KBM-7 (cell line): Measurements from ENCODE around the gene SMOC2.
"Not testable (repeated sequence)": the region's sequence is repeated elsewhere in the genome, so short reads cannot be mapped to it uniquely, and the experiment has no call there.

Experiments used
- DNase-seq: peaks from one replicate; pipeline ENCODE4 v3.0.0-alpha.2; 2015
- in situ Hi-C: fragments of 300-500 bp; cut with MboI; formaldehyde crosslinking; loops from 2 replicates; pipeline ENCODE4 v1.14.3; 2020; ENCODE audit warnings: low sequenced_read_pairs, low pct_unique_long_range_greater_than_20kb, mixed read lengths

The SMOC2 gene

DNA sequence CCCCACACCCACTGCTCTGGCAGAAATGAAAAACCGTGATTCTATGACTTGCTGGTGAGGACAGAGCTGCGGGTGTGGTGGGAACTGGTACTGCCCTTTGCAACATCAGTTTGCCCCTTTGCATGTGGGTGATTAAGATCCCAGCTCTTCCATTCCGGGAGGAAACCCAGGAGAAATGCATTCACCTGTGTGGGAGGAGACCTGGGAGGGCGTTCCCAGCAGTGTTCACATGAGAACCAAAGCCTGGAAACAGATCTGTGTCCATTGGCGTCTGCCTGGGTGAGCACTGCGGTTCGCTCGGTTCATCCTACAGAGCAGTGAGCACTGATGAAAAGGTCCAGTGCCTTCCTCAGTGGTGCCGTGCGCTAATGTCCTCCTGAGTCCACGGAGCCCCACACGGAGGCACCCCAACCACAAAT lies 89.7 kb downstream of the SMOC2 start:
- no peak for DNase-seq
- in situ Hi-C loops = no loop called here

DNA sequence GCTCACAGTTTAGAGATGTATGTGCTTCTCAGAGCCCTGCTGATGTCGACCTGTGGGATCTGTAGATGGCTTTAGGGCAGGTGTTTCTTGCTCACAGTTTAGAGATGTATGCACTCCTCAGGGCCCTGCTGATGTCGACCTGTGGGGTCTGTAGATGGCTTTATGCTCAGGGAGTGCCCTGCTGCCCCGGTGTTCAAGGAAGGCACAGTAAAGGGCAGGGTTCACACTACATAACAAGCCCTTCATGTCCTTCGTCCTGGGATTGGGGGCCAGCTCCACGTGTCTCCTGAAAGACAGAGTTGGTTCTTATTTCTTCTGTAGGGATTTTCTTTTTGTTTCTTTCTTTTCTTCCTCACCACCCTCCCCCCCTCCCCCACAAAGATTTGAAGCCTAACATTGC lies 91.1 kb downstream of the SMOC2 start:
- in situ Hi-C loops = no loop called here
- no peak for DNase-seq

DNA sequence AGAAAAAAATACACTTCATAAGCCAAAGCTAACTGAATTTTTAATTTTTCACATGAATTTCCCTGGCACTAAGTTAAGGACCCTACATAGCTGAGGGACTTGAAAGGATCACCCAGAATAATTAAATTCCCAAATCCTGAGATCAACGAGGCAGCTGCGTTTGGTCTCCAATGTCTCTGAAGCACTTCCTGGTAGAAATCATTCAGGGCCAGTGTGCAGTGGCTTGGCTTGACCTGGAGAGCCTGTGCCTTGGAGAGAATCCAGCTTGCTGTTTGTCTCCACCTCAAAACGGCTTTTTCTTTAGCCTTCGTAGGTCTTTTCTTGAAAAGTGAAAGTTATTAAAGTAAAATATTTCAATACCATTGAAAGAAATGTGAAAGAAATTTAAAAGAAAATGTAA lies 92.4 kb downstream of the SMOC2 start:
- in situ Hi-C loops = no loop called here
- DNase-seq = no peak

- no peak for DNase-seq
- in situ Hi-C loops = no loop called here
These were observed 93.3 kb downstream of the SMOC2 start for GRCh38 chr6:168534265-168534664.

GRCh38 chr6:168535711-168536110 lies 94.7 kb downstream of the SMOC2 start:
- in situ Hi-C loops = no loop called here
- DNase-seq = no peak

DNA sequence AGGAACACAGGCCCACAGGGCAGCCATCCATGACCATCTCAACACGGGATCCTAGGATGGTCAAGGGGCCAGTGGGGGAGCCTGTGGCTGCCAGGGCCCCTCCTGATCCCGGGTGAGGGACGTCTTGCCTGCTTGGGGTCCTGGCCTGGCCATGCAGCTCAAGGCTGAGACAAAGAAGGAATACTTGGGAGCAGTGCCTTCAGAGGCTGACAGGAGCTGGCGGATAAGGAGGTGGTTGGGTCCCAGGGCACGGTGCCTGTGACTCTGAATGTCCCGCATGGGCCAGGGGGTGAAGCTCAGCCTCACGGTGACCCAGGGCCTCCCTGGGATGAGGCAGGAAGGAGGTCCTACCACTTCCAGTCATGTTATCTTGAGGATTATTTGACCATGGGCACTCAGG lies 95.2 kb downstream of the SMOC2 start:
- in situ Hi-C loops = no loop called here

GRCh38 chr6:168536665-168537539 lies 95.9 kb downstream of the SMOC2 start:
- in situ Hi-C loops = no loop called here

More for the DNA sequence above, 95.2 kb downstream of the SMOC2 start:
- no peak for DNase-seq

DNA sequence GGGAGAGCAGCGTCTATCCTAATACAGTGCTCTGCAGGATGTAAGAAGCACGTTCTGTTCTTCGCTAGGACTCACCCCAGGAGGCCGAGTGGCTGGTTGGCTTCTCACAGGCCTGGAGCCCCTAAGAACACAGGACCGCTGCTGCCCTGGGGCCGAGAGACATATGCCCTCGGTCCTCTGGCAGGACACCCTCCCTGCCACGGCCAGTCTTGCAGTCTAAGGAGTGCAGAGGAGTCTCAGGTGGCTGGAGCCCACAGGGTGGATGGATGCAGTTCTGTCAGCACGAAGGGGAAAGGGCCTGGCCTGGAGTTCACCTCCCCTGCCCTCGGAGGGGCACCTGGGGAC lies 96.5 kb downstream of the SMOC2 start:
- DNase-seq = no peak
- in situ Hi-C loops = no loop called here

More at GRCh38 chr6:168536665-168537539, 95.9 kb downstream of the SMOC2 start:
- no peak for DNase-seq

DNA sequence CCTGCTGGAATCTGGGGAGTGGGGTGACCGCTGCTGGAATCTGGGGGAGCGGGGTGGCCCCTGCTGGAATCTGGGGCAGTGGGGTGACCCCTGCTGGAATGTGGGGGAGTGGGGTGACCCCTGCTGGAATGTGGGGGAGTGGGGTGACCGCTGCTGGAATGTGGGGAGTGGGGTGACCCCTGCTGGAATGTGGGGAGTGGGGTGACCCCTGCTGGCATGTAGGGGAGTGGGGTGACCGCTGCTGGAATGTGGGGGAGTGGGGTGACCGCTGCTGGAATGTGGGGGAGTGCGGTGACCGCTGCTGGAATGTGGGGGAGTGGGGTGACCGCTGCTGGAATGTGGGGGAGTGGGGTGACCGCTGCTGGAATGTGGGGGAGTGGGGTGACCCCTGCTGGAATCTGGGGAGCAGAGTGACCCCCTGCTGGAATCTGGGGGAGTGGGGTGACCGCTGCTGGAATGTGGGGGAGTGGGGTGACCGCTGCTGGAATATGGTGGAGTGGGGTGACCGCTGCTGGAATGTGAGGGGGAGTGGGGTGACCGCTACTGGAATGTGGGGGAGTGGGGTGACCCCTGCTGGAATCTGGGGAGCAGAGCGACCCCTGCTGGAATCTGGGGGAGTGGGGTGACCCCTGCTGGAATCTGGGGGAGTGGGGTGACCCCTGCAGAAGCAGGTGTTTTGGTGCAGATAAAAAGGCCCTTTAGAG lies 97.4 kb downstream of the SMOC2 start:
- DNase-seq, in situ Hi-C loops: not testable (repeated sequence)

- DNase-seq = no peak
- in situ Hi-C loops = no loop called here
These were observed 98.2 kb downstream of the SMOC2 start for GRCh38 chr6:168538892-168539811.

DNA sequence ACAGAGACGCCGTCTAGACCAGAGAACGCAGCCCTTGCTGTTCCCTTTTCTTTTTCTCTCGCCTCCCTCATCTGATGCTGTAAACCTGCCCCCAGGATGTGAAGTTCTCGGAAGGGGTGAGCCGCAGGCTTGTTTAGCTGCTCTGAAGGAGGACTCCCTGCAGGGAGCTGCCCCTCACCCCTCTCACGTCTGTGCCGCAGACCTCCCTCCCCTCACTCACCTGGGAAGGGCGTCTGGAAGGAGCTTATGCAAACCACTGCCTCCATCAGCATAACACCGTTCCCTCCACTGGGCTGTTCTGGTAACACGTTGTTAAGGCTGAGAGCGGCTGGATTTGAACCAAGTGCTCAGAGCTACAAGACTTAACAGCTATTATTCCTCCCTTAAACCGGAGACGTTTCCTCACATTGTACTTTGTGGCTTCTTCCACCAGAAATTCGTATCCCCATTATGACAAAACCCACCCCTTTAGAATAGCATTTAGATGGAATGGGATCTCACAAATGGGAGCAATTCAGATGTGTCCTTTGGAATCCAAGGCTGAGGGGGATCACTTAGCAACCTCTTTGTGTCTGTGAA lies 99.8 kb downstream of the SMOC2 start:
- DNase-seq = no peak
- in situ Hi-C loops = no loop called here

GRCh38 chr6:168541307-168541706 lies 100.3 kb downstream of the SMOC2 start:
- in situ Hi-C loops = no loop called here

GRCh38 chr6:168542301-168542700 lies 101.3 kb downstream of the SMOC2 start:
- in situ Hi-C loops = no loop called here
- DNase-seq = no peak

More at GRCh38 chr6:168541307-168541706, 100.3 kb downstream of the SMOC2 start:
- DNase-seq = no peak

- no peak for DNase-seq
- in situ Hi-C loops = no loop called here
These were observed 104.4 kb downstream of the SMOC2 start for GRCh38 chr6:168545428-168545827.

DNA sequence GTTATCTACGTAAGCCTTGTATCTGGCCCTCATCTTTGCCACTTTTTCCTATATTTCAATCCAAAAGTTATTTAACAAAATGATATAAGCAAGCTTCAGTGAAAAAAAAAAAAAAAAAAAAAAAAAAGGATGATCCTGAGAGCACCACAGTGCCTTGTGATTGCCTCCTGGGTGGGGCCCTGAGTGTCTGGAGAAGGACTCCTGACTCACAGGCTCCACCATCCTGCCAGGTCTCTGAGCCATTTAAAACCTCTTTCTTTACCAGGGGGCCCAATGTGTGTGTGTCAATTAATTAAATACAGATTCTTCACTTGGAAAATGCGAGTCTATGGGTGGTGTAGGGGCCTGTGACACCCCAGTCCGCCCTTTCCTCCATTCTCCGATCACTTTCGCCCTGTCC lies 105.2 kb downstream of the SMOC2 start:
- DNase-seq = no peak
- in situ Hi-C loops = no loop called here

GRCh38 chr6:168546730-168547129 lies 105.7 kb downstream of the SMOC2 start:
- in situ Hi-C loops = no loop called here
- no peak for DNase-seq

DNA sequence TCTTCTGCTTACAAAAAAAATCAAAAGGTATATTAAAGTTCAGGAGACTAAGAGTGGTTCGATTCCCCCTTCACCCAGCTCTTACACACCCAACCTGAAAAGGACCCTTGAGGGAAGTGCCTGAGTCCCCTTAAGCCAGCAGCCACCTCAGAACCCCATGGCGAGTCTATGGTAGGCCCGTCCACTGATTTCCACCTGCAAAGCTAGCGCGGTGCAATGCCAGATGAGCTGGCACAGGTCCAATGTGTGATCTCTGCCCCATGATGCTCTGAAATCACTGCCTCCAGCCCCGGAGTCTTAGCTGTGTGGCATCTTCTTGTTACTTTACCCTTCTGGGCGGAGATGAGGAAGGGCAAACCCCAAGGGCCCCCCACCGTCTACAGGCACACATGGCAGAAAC lies 109.3 kb downstream of the SMOC2 start:
- no peak for DNase-seq
- in situ Hi-C loops = no loop called here

- DNase-seq = no peak
- in situ Hi-C loops = no loop called here
These were observed 113.5 kb downstream of the SMOC2 start for GRCh38 chr6:168554472-168554871.

DNA sequence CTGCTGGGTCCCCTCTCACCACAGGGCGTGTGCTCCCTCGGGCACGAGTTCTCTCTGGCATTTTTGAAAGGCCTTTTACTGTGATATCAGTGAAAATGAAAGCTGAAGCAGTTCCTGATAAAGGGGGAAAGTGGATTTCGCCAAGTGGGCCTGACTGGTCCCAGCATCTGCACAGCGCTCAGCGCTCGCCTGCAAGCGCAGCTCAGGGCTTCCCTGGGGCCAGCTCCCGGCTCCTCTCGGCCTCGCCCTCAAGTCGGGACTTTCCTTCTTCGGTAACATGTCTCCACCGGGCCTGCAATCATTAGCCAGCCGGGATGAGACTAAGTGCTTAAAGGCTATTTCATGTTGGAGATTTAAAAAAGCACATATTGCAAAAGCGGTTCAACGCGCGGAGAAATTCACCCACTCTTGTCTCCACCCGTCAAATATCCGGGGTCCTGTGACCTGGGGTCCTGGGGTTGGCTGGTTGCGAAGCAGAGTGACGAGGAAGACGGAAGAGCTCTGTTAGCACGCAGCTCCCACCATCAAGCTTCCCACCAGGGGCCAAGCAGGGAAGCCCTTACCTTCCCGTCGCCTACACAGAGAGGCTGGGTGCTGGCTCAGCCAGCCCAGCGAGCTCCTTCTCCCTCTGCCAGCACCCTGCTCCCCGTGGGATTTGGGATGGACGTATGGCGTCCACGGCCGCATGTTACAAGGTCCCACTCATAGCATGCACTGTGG lies 114.1 kb downstream of the SMOC2 start:
- DNase-seq = no peak
- in situ Hi-C loops = no loop called here
